Measurements from ENCODE around the gene IFITM5. TPM values are rescaled to one million over a fixed set of nuclear protein-coding genes. Genes with fewer than 3 reads are reported as not detected.

The IFITM5 gene
- not detected for total RNA-seq

- 65% methylated on average over 33 of the region's 40 CpGs for WGBS
- TF ChIP-seq EP300 (IDR thresholded peaks at IDR 0.05) (no peak), POLR2AphosphoS5 (IDR thresholded peaks at IDR 0.05) (no peak), CTCF (IDR thresholded peaks at IDR 0.05) (no peak), POLR2A (IDR thresholded peaks at IDR 0.05; ENCODE audit: low read depth) (no peak)
- Histone ChIP-seq H3K27me3 (peaks cover 0 to 62% (median 22%) of the 10 kb centered on the region in 4 donors), H3K9me3 (no peaks in the 10 kb centered on the region), H3K36me3 (peaks cover 0 to 8% (median 3%) of the 10 kb centered on the region in 4 donors), H3K4me3 (no peak within 1 kb of the TSS), H3K27ac (replicated peaks in 1 of 4) (no peak within 1 kb of the TSS), H3K4me1 (peaks cover 0 to 21% (median 14%) of the 10 kb centered on the region in 4 donors)
- DNase-seq (ENCODE audit: extremely low spot score) = no peak
- intact Hi-C loops (cut with DNase I) = no loop called here
Measured at GRCh38 chr11:299081-299891, at the start of gene IFITM5. TSS of gene IFITM5 (minus strand) at chr11:299526. CDS start at chr11:299490, 36 bp downstream.

GRCh38 chr11:346529-346928, 47.2 kb upstream of the IFITM5 start:
- Histone ChIP-seq H3K4me3 (no peak overlapping the region), H3K4me1 (peaks cover 0 to 12% (median 7%) of the 10 kb centered on the region in 4 donors), H3K27me3 (no peaks in the 10 kb centered on the region), H3K27ac (replicated peaks in 1 of 4) (no peak overlapping the region), H3K9me3 (no peaks in the 10 kb centered on the region), H3K36me3 (no peaks in the 10 kb centered on the region)
- TF ChIP-seq POLR2AphosphoS5 (IDR thresholded peaks at IDR 0.05) (no peak), EP300 (IDR thresholded peaks at IDR 0.05) (no peak), CTCF (IDR thresholded peaks at IDR 0.05) (no peak), POLR2A (IDR thresholded peaks at IDR 0.05; ENCODE audit: low read depth) (no peak)
- DNase-seq (ENCODE audit: extremely low spot score) = no peak
- WGBS = 73% methylated on average over 3 of the region's 3 CpGs
- intact Hi-C loops (cut with DNase I) = no loop called here

GRCh38 chr11:344836-345578, 45.7 kb upstream of the IFITM5 start:
- intact Hi-C loops (cut with DNase I) = no loop called here
- no peak for TF ChIP-seq CTCF (IDR thresholded peaks at IDR 0.05)
- TF ChIP-seq EP300 (IDR thresholded peaks at IDR 0.05) = no peak
- TF ChIP-seq POLR2A (IDR thresholded peaks at IDR 0.05; ENCODE audit: low read depth) = no peak
- TF ChIP-seq POLR2AphosphoS5 (IDR thresholded peaks at IDR 0.05) = no peak

GRCh38 chr11:342328-342727, 43.0 kb upstream of the IFITM5 start:
- 79% methylated on average over 3 of the region's 3 CpGs for WGBS
- intact Hi-C loops (cut with DNase I) = no loop called here

More at GRCh38 chr11:344836-345578, 45.7 kb upstream of the IFITM5 start:
- H3K4me3 ChIP-seq = no peak overlapping the region
- WGBS = 91% methylated on average over 11 of the region's 11 CpGs
- no peak for DNase-seq (ENCODE audit: extremely low spot score)
- H3K27me3 ChIP-seq = no peaks in the 10 kb centered on the region
- no peaks in the 10 kb centered on the region for H3K36me3 ChIP-seq
- H3K9me3 ChIP-seq = no peaks in the 10 kb centered on the region
- H3K4me1 ChIP-seq = no peaks in the 10 kb centered on the region
- no peak overlapping the region for H3K27ac ChIP-seq (replicated peaks in 1 of 4)

More at GRCh38 chr11:342328-342727, 43.0 kb upstream of the IFITM5 start:
- no peak for TF ChIP-seq CTCF (IDR thresholded peaks at IDR 0.05)
- TF ChIP-seq POLR2A (IDR thresholded peaks at IDR 0.05; ENCODE audit: low read depth) = no peak
- no peak for TF ChIP-seq POLR2AphosphoS5 (IDR thresholded peaks at IDR 0.05)
- TF ChIP-seq EP300 (IDR thresholded peaks at IDR 0.05) = no peak
- peaks cover 0 to 2% (median 0%) of the 10 kb centered on the region in 4 donors for H3K27me3 ChIP-seq
- peak overlapping the region in 3 of 4 donors; percentile 3 to 34 (median 18) for H3K27ac ChIP-seq (replicated peaks in 1 of 4)
- DNase-seq (ENCODE audit: extremely low spot score) = no peak
- no peak overlapping the region for H3K4me3 ChIP-seq
- no peaks in the 10 kb centered on the region for H3K4me1 ChIP-seq
- no peaks in the 10 kb centered on the region for H3K36me3 ChIP-seq
- H3K9me3 ChIP-seq = no peaks in the 10 kb centered on the region

Measured in esophagus muscularis mucosa (tissue), 4 donors.